Naive thymus-derived CD4-positive, alpha-beta T cell (primary cell): ENCODE data around the gene TAC4. TPM values are rescaled to one million over a fixed set of nuclear protein-coding genes. Genes with fewer than 3 reads are reported as not detected.

Experiments used
- ATAC-seq: fragments of 150-1000 bp; cut with Tn5 transposase; 2 replicates; pipeline ENCODE4 v1.10.0; 2021; ENCODE audit warnings: mild to moderate bottlenecking, moderate library complexity
- CTCF ChIA-PET: fragments of 350-600 bp; sonication (Branson Sonifier 250); formaldehyde crosslinking; loops from one replicate; lab custom pipeline; 2021; ENCODE audit warnings: antibody characterized with exemption; lab: Charles Lee
- POLR2A ChIA-PET: fragments of 350-600 bp; sonication (Branson Sonifier 250); formaldehyde crosslinking; loops from one replicate; lab custom pipeline; 2021; ENCODE audit warnings: antibody characterized with exemption, inconsistent platforms; lab: Charles Lee
- DNase-seq, 9 donors: peaks; one replicate each; pipeline versions ENCODE4 v3.0.0 to v3.0.0-alpha.2; 2020 to 2022; ENCODE audit warnings: mixed read lengths in 1 of 9
- H3K27ac ChIP-seq: one replicate; pipeline ENCODE4 v1.7.0; 2013; ENCODE audit warnings: mild to moderate bottlenecking, low read depth, low read length, moderate library complexity
- H3K27me3 ChIP-seq, 2 donors: one replicate each; pipeline ENCODE4 v1.7.0; 2013; ENCODE audit warnings: low read length in 2 of 2, mild to moderate bottlenecking in 2 of 2, moderate library complexity in 2 of 2; ENCODE audit not compliant: control insufficient read depth in 2 of 2, insufficient read depth in 2 of 2
- H3K36me3 ChIP-seq, 3 experiments: 1 replicate in 2 of 3; 2 replicates in 1 of 3; pipeline ENCODE4 v1.7.0; 2013; ENCODE audit warnings: low read length in 3 of 3, mild to moderate bottlenecking in 3 of 3, moderate library complexity in 1 of 3; ENCODE audit not compliant: insufficient read depth in 3 of 3, control insufficient read depth in 2 of 3
- H3K4me1 ChIP-seq, 2 donors: one replicate each; pipeline ENCODE4 v1.7.0; 2013; ENCODE audit warnings: low read length in 2 of 2, mild to moderate bottlenecking in 2 of 2, moderate library complexity in 1 of 2; ENCODE audit not compliant: control insufficient read depth in 2 of 2, insufficient read depth in 2 of 2
- H3K4me3 ChIP-seq: 2 replicates; pipeline ENCODE4 v1.7.0; 2013; ENCODE audit warnings: mild to moderate bottlenecking, low read length
- H3K9me3 ChIP-seq, 3 experiments: 1 replicate in 2 of 3; 2 replicates in 1 of 3; pipeline ENCODE4 v1.7.0; 2013; ENCODE audit warnings: low read length in 3 of 3; ENCODE audit not compliant: control insufficient read depth in 2 of 3
- H3K27ac Mint-ChIP-seq, 9 donors: one replicate each; pipeline ENCODE4 v1.8.0; 2020 to 2022; ENCODE audit warnings: mixed read lengths in 9 of 9, mild to moderate bottlenecking in 8 of 9, moderate library complexity in 5 of 9, inconsistent platforms in 2 of 9
- H3K27me3 Mint-ChIP-seq, 5 donors: one replicate each; pipeline ENCODE4 v1.8.0; 2021 to 2022; ENCODE audit warnings: mixed read lengths in 5 of 5, mild to moderate bottlenecking in 1 of 5
- H3K36me3 Mint-ChIP-seq, 5 donors: one replicate each; pipeline ENCODE4 v1.8.0; 2020 to 2022; ENCODE audit warnings: mixed read lengths in 5 of 5, mild to moderate bottlenecking in 3 of 5, inconsistent platforms in 1 of 5
- H3K4me1 Mint-ChIP-seq, 7 donors: one replicate each; pipeline ENCODE4 v1.8.0; 2020 to 2022; ENCODE audit warnings: mixed read lengths in 7 of 7, mild to moderate bottlenecking in 3 of 7, inconsistent platforms in 1 of 7
- H3K4me3 Mint-ChIP-seq, 10 donors: one replicate each; pipeline ENCODE4 v1.8.0; 2020 to 2022; ENCODE audit warnings: mild to moderate bottlenecking in 10 of 10, mixed read lengths in 10 of 10, moderate library complexity in 6 of 10, inconsistent platforms in 2 of 10
- H3K9me3 Mint-ChIP-seq, 11 donors: one replicate each; pipeline ENCODE4 v1.8.0; 2020 to 2022; ENCODE audit warnings: mixed read lengths in 11 of 11, mild to moderate bottlenecking in 4 of 11, inconsistent platforms in 1 of 11, moderate library complexity in 1 of 11
- intact Hi-C, 2 donors: fragments of 100-400 bp; cut with micrococcal nuclease; formaldehyde crosslinking; loops; one replicate each; pipeline ENCODE4 v1.15.1; 2023
- polyA plus RNA-seq, 2 donors: library from polyadenylated mRNA; unstranded; fragments of 300-500 nt; fragmentation: Illumina TruSeq; gene quantifications; one replicate each; pipeline ENCODE4 v1.2.3, GENCODE V29; 2021
- total RNA-seq, 6 experiments: library from RNA in 5 of 6; stranded (reverse) in 5 of 6; gene quantifications; 1 replicate in 5 of 6; 2 replicates in 1 of 6; pipeline ENCODE4 v1.2.3 and lab custom pipeline; 2021 to 2026

TAC4 gene
- total and polyA plus RNA-seq, 7 experiments from 2014 or later = not detected

- Histone ChIP-seq H3K4me1 (peaks cover 13 to 14% of the 10 kb centered on the region in 2 donors), H3K27me3 (no peaks in the 10 kb centered on the region), H3K27ac (peak overlapping the region; percentile 81), H3K36me3 (peaks cover 0 to 14% (median 0%) of the 10 kb centered on the region in 3 experiments), H3K9me3 (no peaks in the 10 kb centered on the region), H3K4me3 (peak overlapping the region; percentile 67)
- ChIA-PET CTCF (interaction anchor here (0.6 to 1.4 kb wide), 5 partner anchors 63 to 311 kb away, joined by 3 to 4 read pairs (median 3); partner anchors contain the start of gene KAT7), POLR2A (interaction anchor here (1.0 to 2.7 kb wide), 6 partner anchors 30 to 155 kb away, joined by 3 to 10 read pairs (median 4); partner anchors contain the start of genes KAT7 and SLC35B1)
- Mint-ChIP-seq H3K4me1 (peaks cover 10 to 30% (median 19%) of the 10 kb centered on the region in 7 donors), H3K27ac (peak overlapping the region; percentile 89 to 97 (median 95)), H3K36me3 (peaks cover 0 to 6% (median 0%) of the 10 kb centered on the region in 5 donors), H3K27me3 (peaks cover 0 to 9% (median 0%) of the 10 kb centered on the region in 5 donors), H3K4me3 (peak overlapping the region; percentile 91 to 98 (median 93)), H3K9me3 (no peaks in the 10 kb centered on the region)
- peak in 5 of 9 donors; percentile 6 to 25 (median 23) for DNase-seq
- intact Hi-C loops = loop anchor here (1.0 to 10.0 kb wide), 10 partner anchors 33 to 437 kb away; partner anchors contain the start of genes KAT7 (in 2 of the 2), FAM117A (in 1 of the 2), PDK2 (in 1 of the 2) and PHB1 (in 1 of the 2)
- ATAC-seq = peak; percentile 23
Observed at GRCh38 chr17:49850772-49851386, 3.0 kb upstream of the TAC4 start.

DNA sequence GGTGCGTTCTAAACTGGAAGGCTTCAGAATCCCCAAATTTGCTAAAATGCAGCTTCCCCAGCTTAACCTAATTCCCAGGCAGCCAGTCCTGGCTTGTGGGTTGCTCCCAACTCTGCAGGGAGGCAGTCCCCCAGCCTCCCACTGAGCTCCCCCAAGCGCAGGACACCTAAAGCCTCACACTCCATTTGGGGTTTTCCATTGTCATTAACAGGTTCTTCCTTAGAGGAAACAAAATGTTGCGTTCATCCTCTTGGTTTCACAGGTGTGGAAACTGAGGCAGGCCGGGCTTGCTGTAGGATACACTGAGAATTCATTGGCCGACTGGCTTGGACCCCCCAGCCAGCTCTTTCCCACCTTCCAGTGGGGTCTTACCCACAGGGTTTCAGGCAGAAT is 2.3 kb upstream of the TAC4 start:
- Mint-ChIP-seq H3K27me3 (peaks cover 0 to 9% (median 0%) of the 10 kb centered on the region in 5 donors), H3K36me3 (peaks cover 0 to 6% (median 0%) of the 10 kb centered on the region in 5 donors), H3K27ac (peak overlapping the region; percentile 89 to 97 (median 95)), H3K4me3 (peak overlapping the region; percentile 91 to 98 (median 93)), H3K9me3 (no peaks in the 10 kb centered on the region), H3K4me1 (peaks cover 10 to 36% (median 21%) of the 10 kb centered on the region in 7 donors)
- Histone ChIP-seq H3K9me3 (no peaks in the 10 kb centered on the region), H3K27me3 (no peaks in the 10 kb centered on the region), H3K27ac (peak overlapping the region; percentile 66), H3K4me1 (peaks cover 14% of the 10 kb centered on the region in 2 donors), H3K36me3 (peaks cover 0 to 20% (median 0%) of the 10 kb centered on the region in 3 experiments), H3K4me3 (peak overlapping the region; percentile 7)
- ATAC-seq = no peak
- intact Hi-C loops = loop anchor here (2.0 to 10.0 kb wide), 2 partner anchors 61 to 245 kb away; partner anchors contain the start of genes KAT7 (in 1 of the 2) and PDK2 (in 1 of the 2)
- ChIA-PET POLR2A (interaction anchor here (0.6 to 2.7 kb wide), 6 partner anchors 13 to 446 kb away, joined by 3 to 10 read pairs (median 4); partner anchors contain the start of gene SLC35B1), CTCF (interaction anchor here (0.9 to 1.3 kb wide), 2 partner anchors 141 to 280 kb away, joined by 4 to 5 read pairs; no protein-coding TSS in a partner anchor)
- DNase-seq = no peak

DNA sequence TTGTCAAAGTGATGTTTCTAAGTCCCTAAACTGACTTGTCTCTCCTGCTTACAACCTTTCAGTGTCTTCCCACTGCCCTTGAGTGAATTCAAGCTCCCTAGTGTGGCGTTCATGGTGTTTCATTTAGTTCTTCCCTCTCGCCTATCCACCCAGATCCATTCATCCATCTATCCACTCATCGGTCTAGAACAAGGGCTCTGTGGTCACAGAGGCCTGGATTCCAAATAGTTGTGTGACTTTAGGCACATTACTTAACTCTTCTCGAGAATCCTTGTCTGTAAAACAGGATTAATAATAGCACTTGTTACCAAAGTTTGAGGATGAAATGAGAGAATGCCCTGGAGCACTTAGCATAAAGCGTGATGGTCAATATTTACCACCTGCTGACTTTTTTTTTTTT is 870 bp upstream of the TAC4 start:
- Histone ChIP-seq H3K4me3 (no peak overlapping the region), H3K36me3 (peaks cover 0 to 24% (median 3%) of the 10 kb centered on the region in 3 experiments), H3K27me3 (no peaks in the 10 kb centered on the region), H3K4me1 (peaks cover 14 to 16% of the 10 kb centered on the region in 2 donors), H3K27ac (no peak overlapping the region), H3K9me3 (no peaks in the 10 kb centered on the region)
- ChIA-PET POLR2A (interaction anchor here (1.2 kb wide), 1 partner anchor 128 kb away, joined by 4 read pairs; no protein-coding TSS in a partner anchor), CTCF (no interaction called here)
- intact Hi-C loops = no loop called here
- Mint-ChIP-seq H3K4me1 (peaks cover 10 to 47% (median 27%) of the 10 kb centered on the region in 7 donors), H3K9me3 (no peaks in the 10 kb centered on the region), H3K36me3 (peaks cover 0 to 6% (median 0%) of the 10 kb centered on the region in 5 donors), H3K4me3 (no peak overlapping the region), H3K27ac (peak overlapping the region in 6 of 9 donors; percentile 14 to 90 (median 48)), H3K27me3 (peaks cover 0 to 9% (median 0%) of the 10 kb centered on the region in 5 donors)
- DNase-seq (no peak), ATAC-seq (no peak)

DNA sequence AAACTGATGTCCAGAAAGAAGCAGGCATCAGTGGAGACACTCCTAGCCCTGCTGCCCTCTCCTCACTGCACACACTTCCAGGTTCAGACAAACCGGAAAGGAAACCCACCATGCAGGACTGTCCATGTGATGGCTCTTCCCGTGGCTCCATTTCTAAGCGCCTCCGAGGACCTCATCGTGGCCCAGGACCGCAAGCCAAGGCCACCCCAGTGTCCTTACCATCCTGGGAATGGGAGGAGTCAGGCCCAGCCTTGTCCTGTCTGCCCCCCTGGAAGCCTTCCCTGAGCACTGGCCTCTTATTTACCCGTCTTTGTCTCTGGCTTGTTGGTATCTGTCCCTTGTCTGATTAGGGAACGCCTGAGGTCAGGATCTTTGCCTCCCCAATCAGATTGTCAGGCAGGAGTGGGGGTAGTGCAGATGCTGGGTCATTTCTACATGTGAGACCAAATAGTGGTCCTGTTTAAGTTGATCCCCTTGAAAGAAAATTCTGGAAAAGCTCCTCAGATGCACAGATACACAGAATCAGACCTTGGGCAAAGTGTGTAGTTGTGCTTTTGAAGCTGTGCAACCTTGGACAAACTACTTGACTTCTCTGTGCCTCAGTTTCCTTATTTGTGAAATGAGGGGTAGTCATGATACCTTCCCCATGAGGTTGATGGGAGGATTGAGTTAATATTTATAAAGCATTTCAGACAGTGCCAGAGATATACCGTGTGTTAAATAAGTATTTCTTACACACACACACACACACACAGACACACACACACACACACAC is 744 bp downstream of the TAC4 start:
- DNase-seq (no peak), ATAC-seq (no peak)
- Mint-ChIP-seq H3K27me3 (peaks cover 0 to 7% (median 0%) of the 10 kb centered on the region in 5 donors), H3K4me1 (peaks cover 7 to 44% (median 30%) of the 10 kb centered on the region in 7 donors), H3K27ac (peak overlapping the region in 5 of 9 donors; percentile 29 to 76 (median 60)), H3K4me3 (no peak overlapping the region), H3K9me3 (no peaks in the 10 kb centered on the region), H3K36me3 (peaks cover 0 to 9% (median 0%) of the 10 kb centered on the region in 5 donors)
- H3K27ac ChIP-seq = no peak overlapping the region
- no peaks in the 10 kb centered on the region for H3K9me3 ChIP-seq
- intact Hi-C loops = no loop called here
- CTCF ChIA-PET = interaction anchor here (0.7 kb wide), 1 partner anchor 212 kb away, joined by 3 read pairs; no protein-coding TSS in a partner anchor
- peaks cover 0 to 24% (median 3%) of the 10 kb centered on the region in 3 experiments for H3K36me3 ChIP-seq
- no peaks in the 10 kb centered on the region for H3K27me3 ChIP-seq
- H3K4me1 ChIP-seq = peaks cover 12% of the 10 kb centered on the region in 2 donors
- no peak overlapping the region for H3K4me3 ChIP-seq
- POLR2A ChIA-PET = interaction anchor here (1.0 kb wide), 1 partner anchor 107 kb away, joined by 3 read pairs; no protein-coding TSS in a partner anchor

- H3K36me3 ChIP-seq = peaks cover 0 to 24% (median 3%) of the 10 kb centered on the region in 3 experiments
- H3K4me1 Mint-ChIP-seq = peaks cover 0 to 29% (median 21%) of the 10 kb centered on the region in 7 donors
- ATAC-seq (no peak), DNase-seq (no peak)
- H3K27me3 Mint-ChIP-seq = no peaks in the 10 kb centered on the region
- POLR2A ChIA-PET = no interaction called here
- H3K9me3 ChIP-seq = no peaks in the 10 kb centered on the region
- no peak overlapping the region for H3K4me3 ChIP-seq
- H3K9me3 Mint-ChIP-seq = no peaks in the 10 kb centered on the region
- no peak overlapping the region for H3K27ac ChIP-seq
- no peak overlapping the region for H3K4me3 Mint-ChIP-seq
- no peaks in the 10 kb centered on the region for H3K27me3 ChIP-seq
- intact Hi-C loops = no loop called here
- peak overlapping the region in 7 of 9 donors; percentile 34 to 80 (median 70) for H3K27ac Mint-ChIP-seq
- H3K4me1 ChIP-seq = peaks cover 2 to 5% of the 10 kb centered on the region in 2 donors
- H3K36me3 Mint-ChIP-seq = peaks cover 0 to 9% (median 0%) of the 10 kb centered on the region in 5 donors
- CTCF ChIA-PET = no interaction called here
Observed at GRCh38 chr17:49845321-49845720, 2.5 kb downstream of the TAC4 start.
